CD4-positive, alpha-beta T cell treated with Interleukin-2 at 100 ng/mL for 4 hours (primary cell): ENCODE measurements around the gene GGA2.
"Not testable (repeated sequence)": the region's sequence is repeated elsewhere in the genome, so short reads cannot be mapped to it uniquely, and the experiment has no call there.

Source experiments
- DNase-seq: peaks from one replicate; pipeline ENCODE4 v3.0.0-alpha.2; 2020; ENCODE audit warnings: low spot score

Gene GGA2

GRCh38 chr16:23523876-23524385 is 13.6 kb upstream of the GGA2 start:
- no peak for DNase-seq

GRCh38 chr16:23523321-23523720 is 13.0 kb upstream of the GGA2 start:
- no peak for DNase-seq

GRCh38 chr16:23521965-23522364 is 11.7 kb upstream of the GGA2 start:
- DNase-seq: no peak

- no peak for DNase-seq
Observed at GRCh38 chr16:23521037-23521743, 10.9 kb upstream of the GGA2 start.

GRCh38 chr16:23520500-23520899 is 10.2 kb upstream of the GGA2 start:
- no peak for DNase-seq

GRCh38 chr16:23519282-23519681 is 9.0 kb upstream of the GGA2 start:
- no peak for DNase-seq

GRCh38 chr16:23518435-23518891 is 8.2 kb upstream of the GGA2 start:
- no peak for DNase-seq

GRCh38 chr16:23516366-23517137 is 6.3 kb upstream of the GGA2 start:
- no peak for DNase-seq

GRCh38 chr16:23515881-23516280 is 5.6 kb upstream of the GGA2 start:
- no peak for DNase-seq

- DNase-seq: peak; percentile 44
Observed at GRCh38 chr16:23514381-23515152, 4.3 kb upstream of the GGA2 start.

GRCh38 chr16:23512168-23512695 is 1.9 kb upstream of the GGA2 start:
- DNase-seq: no peak

- DNase-seq: no peak
Observed at GRCh38 chr16:23511731-23512130, 1.4 kb upstream of the GGA2 start.

GRCh38 chr16:23510915-23511270 is 599 bp upstream of the GGA2 start:
- not testable (repeated sequence) for DNase-seq

GRCh38 chr16:23509782-23510163 is 521 bp downstream of the GGA2 start:
- peak; percentile 35 for DNase-seq

- DNase-seq: no peak
Observed at GRCh38 chr16:23509441-23509754, 896 bp downstream of the GGA2 start.

- DNase-seq: no peak
Observed at GRCh38 chr16:23508589-23509440, 1.5 kb downstream of the GGA2 start.

- no peak for DNase-seq
Observed at GRCh38 chr16:23506606-23506994, 3.7 kb downstream of the GGA2 start.

GRCh38 chr16:23505671-23506605 is 4.4 kb downstream of the GGA2 start:
- peak; percentile 13 for DNase-seq

GRCh38 chr16:23505180-23505665 is 5.1 kb downstream of the GGA2 start:
- no peak for DNase-seq

GRCh38 chr16:23504453-23505179 is 5.7 kb downstream of the GGA2 start:
- peak; percentile 75 for DNase-seq
